ENCODE data around the gene MLLT6. TPM values are rescaled to one million over a fixed set of nuclear protein-coding genes. Genes with fewer than 3 reads are reported as not detected.

The MLLT6 gene
- total and polyA plus RNA-seq, 2 of the 13 experiments (the other 11 are each of a cell fraction or from before 2014, with no cell fraction given): 50.7 to 69.5 TPM

DNA sequence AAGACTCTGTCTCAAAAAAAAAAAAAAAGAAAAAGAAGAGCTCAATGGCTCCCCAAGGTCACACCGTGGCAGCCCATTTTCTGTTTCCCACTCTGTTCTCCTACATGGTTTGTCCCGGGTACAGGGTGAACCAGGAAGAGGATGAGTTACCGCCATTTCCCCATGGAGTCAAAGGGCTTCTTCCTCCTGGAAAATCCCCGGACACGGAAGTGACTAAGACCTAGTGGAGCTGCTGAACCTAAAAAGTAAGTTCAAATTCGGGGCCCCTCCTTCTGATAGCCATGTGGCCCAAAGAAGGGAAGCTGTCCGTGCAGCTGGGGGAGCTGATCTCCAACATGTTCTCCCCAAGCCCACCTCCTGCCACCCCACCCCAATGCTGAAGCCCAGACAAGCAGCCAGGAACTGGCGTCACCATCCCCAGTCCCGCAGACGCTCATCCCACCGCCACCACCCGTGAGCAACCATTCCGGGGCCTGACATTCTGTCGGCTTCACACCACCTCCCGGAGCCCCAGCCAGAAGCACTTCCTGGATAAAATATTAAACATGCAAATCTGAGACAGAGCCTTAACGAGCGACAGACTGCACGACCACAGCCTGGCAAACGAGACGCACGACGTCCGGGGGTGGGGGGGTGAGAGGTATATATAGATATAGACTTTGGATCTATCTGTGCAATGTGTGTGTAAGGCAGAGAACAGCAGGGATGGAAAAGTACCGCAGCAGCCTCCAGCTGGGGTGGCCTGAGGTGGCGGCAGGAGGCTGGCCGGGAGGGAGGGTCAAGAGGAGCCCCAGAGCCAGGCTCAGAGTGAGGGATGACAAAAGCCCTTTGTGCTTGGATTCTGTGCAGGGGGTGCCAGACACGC is 47.9 kb upstream of the MLLT6 start (continued):
- peak; percentile 79; the same call in 1 of the 2 replicates for TF ChIP-seq ZNF329 (CRISPR knock-in tag; IDR thresholded peaks at IDR 0.05; ENCODE audit: low read depth)
- TF ChIP-seq, protein P1, sequence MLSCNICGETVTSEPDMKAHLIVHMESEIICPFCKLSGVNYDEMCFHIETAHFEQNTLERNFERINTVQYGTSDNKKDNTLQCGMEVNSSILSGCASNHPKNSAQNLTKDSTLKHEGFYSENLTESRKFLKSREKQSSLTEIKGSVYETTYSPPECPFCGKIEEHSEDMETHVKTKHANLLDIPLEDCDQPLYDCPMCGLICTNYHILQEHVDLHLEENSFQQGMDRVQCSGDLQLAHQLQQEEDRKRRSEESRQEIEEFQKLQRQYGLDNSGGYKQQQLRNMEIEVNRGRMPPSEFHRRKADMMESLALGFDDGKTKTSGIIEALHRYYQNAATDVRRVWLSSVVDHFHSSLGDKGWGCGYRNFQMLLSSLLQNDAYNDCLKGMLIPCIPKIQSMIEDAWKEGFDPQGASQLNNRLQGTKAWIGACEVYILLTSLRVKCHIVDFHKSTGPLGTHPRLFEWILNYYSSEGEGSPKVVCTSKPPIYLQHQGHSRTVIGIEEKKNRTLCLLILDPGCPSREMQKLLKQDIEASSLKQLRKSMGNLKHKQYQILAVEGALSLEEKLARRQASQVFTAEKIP (CRISPR knock-in tag; IDR thresholded peaks at IDR 0.05; ENCODE audit: borderline replicate concordance): no peak
- TF ChIP-seq, protein P2, sequence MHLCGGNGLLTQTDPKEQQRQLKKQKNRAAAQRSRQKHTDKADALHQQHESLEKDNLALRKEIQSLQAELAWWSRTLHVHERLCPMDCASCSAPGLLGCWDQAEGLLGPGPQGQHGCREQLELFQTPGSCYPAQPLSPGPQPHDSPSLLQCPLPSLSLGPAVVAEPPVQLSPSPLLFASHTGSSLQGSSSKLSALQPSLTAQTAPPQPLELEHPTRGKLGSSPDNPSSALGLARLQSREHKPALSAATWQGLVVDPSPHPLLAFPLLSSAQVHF (CRISPR knock-in tag; IDR thresholded peaks at IDR 0.05): no peak
- peak; percentile 48; the same call in 1 of the 2 replicates for TF ChIP-seq CBFB (CRISPR knock-in tag; IDR thresholded peaks at IDR 0.05)
- TF ChIP-seq ZNF230 (CRISPR knock-in tag; IDR thresholded peaks at IDR 0.05): peak; percentile 84; the same call in 1 of the 2 replicates
- TF ChIP-seq ZNF101 (CRISPR knock-in tag; IDR thresholded peaks at IDR 0.05; ENCODE audit: borderline replicate concordance, low read depth): 0 out of 2 replicates have a peak, but pooled peaks have one; percentile 74
- TF ChIP-seq, protein P3, sequence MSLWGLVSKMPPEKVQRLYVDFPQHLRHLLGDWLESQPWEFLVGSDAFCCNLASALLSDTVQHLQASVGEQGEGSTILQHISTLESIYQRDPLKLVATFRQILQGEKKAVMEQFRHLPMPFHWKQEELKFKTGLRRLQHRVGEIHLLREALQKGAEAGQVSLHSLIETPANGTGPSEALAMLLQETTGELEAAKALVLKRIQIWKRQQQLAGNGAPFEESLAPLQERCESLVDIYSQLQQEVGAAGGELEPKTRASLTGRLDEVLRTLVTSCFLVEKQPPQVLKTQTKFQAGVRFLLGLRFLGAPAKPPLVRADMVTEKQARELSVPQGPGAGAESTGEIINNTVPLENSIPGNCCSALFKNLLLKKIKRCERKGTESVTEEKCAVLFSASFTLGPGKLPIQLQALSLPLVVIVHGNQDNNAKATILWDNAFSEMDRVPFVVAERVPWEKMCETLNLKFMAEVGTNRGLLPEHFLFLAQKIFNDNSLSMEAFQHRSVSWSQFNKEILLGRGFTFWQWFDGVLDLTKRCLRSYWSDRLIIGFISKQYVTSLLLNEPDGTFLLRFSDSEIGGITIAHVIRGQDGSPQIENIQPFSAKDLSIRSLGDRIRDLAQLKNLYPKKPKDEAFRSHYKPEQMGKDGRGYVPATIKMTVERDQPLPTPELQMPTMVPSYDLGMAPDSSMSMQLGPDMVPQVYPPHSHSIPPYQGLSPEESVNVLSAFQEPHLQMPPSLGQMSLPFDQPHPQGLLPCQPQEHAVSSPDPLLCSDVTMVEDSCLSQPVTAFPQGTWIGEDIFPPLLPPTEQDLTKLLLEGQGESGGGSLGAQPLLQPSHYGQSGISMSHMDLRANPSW (CRISPR knock-in tag; IDR thresholded peaks at IDR 0.05; ENCODE audit: borderline replicate concordance): peak; percentile 75; the same call in 1 of the 2 replicates
- no peak for TF ChIP-seq ZNF598 (CRISPR knock-in tag; IDR thresholded peaks at IDR 0.05; ENCODE audit: borderline replicate concordance)
- TF ChIP-seq, protein P4, sequence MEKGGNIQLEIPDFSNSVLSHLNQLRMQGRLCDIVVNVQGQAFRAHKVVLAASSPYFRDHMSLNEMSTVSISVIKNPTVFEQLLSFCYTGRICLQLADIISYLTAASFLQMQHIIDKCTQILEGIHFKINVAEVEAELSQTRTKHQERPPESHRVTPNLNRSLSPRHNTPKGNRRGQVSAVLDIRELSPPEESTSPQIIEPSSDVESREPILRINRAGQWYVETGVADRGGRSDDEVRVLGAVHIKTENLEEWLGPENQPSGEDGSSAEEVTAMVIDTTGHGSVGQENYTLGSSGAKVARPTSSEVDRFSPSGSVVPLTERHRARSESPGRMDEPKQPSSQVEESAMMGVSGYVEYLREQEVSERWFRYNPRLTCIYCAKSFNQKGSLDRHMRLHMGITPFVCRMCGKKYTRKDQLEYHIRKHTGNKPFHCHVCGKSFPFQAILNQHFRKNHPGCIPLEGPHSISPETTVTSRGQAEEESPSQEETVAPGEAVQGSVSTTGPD (CRISPR knock-in tag; IDR thresholded peaks at IDR 0.05): peak; percentile 29; the same call in 1 of the 2 replicates
- TF ChIP-seq SOX13 (IDR thresholded peaks at IDR 0.05): no peak; the same call in 1 of the 2 replicates
- TF ChIP-seq SOX13 (CRISPR knock-in tag; conservative IDR thresholded peaks at IDR 0.05 in 1 of 2, IDR thresholded peaks at IDR 0.05 in 1 of 2): peak; percentile 73 to 82; a peak in 2 of 4 replicates
- no peak for TF ChIP-seq ZNF652 (CRISPR knock-in tag; IDR thresholded peaks at IDR 0.05; ENCODE audit: borderline replicate concordance, low read depth)
- TF ChIP-seq, protein P5, sequence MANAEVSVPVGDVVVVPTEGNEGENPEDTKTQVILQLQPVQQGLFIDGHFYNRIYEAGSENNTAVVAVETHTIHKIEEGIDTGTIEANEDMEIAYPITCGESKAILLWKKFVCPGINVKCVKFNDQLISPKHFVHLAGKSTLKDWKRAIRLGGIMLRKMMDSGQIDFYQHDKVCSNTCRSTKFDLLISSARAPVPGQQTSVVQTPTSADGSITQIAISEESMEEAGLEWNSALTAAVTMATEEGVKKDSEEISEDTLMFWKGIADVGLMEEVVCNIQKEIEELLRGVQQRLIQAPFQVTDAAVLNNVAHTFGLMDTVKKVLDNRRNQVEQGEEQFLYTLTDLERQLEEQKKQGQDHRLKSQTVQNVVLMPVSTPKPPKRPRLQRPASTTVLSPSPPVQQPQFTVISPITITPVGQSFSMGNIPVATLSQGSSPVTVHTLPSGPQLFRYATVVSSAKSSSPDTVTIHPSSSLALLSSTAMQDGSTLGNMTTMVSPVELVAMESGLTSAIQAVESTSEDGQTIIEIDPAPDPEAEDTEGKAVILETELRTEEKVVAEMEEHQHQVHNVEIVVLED (CRISPR knock-in tag; IDR thresholded peaks at IDR 0.05; ENCODE audit: borderline replicate concordance): peak; percentile 94
- TF ChIP-seq, protein P6, sequence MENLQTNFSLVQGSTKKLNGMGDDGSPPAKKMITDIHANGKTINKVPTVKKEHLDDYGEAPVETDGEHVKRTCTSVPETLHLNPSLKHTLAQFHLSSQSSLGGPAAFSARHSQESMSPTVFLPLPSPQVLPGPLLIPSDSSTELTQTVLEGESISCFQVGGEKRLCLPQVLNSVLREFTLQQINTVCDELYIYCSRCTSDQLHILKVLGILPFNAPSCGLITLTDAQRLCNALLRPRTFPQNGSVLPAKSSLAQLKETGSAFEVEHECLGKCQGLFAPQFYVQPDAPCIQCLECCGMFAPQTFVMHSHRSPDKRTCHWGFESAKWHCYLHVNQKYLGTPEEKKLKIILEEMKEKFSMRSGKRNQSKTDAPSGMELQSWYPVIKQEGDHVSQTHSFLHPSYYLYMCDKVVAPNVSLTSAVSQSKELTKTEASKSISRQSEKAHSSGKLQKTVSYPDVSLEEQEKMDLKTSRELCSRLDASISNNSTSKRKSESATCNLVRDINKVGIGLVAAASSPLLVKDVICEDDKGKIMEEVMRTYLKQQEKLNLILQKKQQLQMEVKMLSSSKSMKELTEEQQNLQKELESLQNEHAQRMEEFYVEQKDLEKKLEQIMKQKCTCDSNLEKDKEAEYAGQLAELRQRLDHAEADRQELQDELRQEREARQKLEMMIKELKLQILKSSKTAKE (CRISPR knock-in tag; IDR thresholded peaks at IDR 0.05; ENCODE audit: borderline replicate concordance): peak; percentile 93
- no peak for TF ChIP-seq ZSCAN12 (CRISPR knock-in tag; IDR thresholded peaks at IDR 0.05)
- no peak for TF ChIP-seq ATM (IDR thresholded peaks at IDR 0.05; ENCODE audit: borderline replicate concordance)

Measured in HepG2 (cell line).